ENCODE results near the gene GLCCI1. TPM values are rescaled to one million over a fixed set of nuclear protein-coding genes. Genes with fewer than 3 reads are reported as not detected.

The GLCCI1 gene
- total RNA-seq, 2 donors from 2014 or later, result 3.4 to 3.8 TPM

DNA sequence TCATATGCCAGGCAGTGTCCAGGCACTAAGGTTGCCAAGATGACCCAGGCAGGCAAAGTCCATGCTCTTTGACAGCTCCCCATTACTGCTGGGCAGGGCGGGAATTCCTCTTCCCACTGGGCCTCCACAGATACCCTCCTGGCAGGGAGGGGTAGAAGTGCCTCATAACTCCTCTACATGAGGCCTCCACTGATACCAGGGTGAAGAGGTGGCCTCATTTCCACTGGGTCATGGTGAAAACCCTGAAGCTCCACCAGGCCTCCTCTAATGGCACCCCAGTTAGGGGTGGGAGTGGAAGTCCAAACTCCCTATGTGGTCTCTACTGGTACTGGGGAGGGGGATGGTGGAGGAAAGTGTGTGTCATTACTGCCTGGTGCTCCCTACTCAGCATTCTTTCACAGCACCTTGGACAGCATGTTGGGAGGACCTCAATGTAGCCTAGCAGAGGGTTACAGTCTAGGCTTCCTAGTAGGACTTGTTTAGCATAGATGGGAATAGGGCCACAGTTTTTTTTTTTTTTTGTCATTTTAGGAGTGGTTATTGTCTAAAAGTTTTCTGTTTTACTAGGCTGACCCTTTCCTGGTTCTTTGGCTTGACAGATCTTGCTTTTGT, 34.6 kb upstream of the GLCCI1 start:
- Histone ChIP-seq H3K27me3 (no peaks in the 10 kb centered on the region), H3K4me1 (no peaks in the 10 kb centered on the region), H3K27ac (no peak overlapping the region), H3K9me3 (no peaks in the 10 kb centered on the region), H3K4me3 (no peak overlapping the region), H3K36me3 (no peaks in the 10 kb centered on the region)
- DNase-seq (ENCODE audit: low spot score), result no peak
- TF ChIP-seq, protein P1, sequence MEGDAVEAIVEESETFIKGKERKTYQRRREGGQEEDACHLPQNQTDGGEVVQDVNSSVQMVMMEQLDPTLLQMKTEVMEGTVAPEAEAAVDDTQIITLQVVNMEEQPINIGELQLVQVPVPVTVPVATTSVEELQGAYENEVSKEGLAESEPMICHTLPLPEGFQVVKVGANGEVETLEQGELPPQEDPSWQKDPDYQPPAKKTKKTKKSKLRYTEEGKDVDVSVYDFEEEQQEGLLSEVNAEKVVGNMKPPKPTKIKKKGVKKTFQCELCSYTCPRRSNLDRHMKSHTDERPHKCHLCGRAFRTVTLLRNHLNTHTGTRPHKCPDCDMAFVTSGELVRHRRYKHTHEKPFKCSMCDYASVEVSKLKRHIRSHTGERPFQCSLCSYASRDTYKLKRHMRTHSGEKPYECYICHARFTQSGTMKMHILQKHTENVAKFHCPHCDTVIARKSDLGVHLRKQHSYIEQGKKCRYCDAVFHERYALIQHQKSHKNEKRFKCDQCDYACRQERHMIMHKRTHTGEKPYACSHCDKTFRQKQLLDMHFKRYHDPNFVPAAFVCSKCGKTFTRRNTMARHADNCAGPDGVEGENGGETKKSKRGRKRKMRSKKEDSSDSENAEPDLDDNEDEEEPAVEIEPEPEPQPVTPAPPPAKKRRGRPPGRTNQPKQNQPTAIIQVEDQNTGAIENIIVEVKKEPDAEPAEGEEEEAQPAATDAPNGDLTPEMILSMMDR (IDR thresholded peaks at IDR 0.05), result no peak

DNA sequence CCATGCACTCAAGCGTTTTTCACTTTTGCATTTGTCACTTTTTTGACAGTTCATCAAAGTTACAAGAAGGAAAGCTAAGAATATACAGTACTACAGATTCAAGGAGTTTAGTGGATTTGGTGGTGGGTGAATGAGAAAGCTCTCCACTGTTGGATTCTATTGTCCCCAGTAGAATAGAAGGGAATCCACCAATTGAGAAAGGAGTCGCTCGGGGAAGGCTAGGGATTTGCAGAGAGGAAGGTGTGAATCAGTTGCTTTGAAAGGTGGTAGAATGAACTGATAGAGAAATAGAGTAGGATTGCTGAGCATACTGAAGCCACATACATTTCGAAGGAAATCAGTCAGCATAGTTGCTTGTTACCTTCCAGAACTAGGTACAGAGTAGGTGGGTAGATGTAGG, 33.7 kb upstream of the GLCCI1 start:
- TF ChIP-seq, protein P1 (IDR thresholded peaks at IDR 0.05), result no peak
- DNase-seq (ENCODE audit: low spot score), result no peak

DNA sequence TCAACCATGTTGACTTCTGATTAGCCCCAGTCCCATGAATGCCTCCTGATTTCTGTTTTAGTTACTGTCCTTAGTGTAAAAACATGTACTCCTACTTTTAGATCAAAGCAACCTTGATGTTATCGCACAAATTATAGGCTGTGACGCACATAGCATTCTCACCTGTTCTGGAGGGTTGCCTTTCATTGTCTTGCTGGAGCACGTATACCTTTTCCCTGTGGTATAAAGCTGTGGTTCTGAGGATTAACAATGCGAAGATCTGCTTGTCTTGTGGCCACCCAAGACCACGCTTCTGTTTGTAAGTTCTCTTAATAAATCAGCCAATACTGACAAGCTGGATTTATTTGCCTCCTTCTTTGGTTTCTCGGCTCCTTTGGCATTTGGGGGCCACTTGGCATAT, 30.1 kb upstream of the GLCCI1 start:
- Histone ChIP-seq H3K4me1 (no peaks in the 10 kb centered on the region), H3K36me3 (no peaks in the 10 kb centered on the region), H3K4me3 (no peak overlapping the region), H3K27me3 (no peaks in the 10 kb centered on the region), H3K27ac (no peak overlapping the region), H3K9me3 (no peaks in the 10 kb centered on the region)
- DNase-seq (ENCODE audit: low spot score), result no peak
- TF ChIP-seq, protein P1 (IDR thresholded peaks at IDR 0.05), result no peak

More for the DNA sequence above, 33.7 kb upstream of the GLCCI1 start:
- no peaks in the 10 kb centered on the region for H3K4me1 ChIP-seq
- no peaks in the 10 kb centered on the region for H3K9me3 ChIP-seq
- H3K27ac ChIP-seq, result no peak overlapping the region
- no peak overlapping the region for H3K4me3 ChIP-seq
- H3K36me3 ChIP-seq, result no peaks in the 10 kb centered on the region
- no peaks in the 10 kb centered on the region for H3K27me3 ChIP-seq

DNA sequence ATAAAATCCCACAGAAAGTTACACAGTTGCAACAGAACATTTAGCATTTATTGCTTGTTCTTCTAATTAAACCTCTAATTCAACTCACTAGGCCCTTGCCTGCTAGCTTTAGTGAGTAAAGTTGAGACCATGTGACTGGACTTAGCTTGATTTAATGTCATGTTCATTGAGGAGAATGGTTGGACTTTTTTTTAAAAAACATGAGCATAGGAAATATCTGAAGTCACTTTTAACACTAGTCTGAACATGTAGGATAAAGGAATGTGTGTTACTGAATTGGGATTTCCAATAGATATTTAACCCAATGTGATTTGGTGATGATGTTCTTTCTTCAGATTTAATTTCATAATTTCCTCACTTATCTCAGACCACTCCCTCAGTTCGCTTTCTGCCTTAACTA, 24.6 kb upstream of the GLCCI1 start:
- no peaks in the 10 kb centered on the region for H3K27me3 ChIP-seq
- H3K27ac ChIP-seq, result no peak overlapping the region
- no peaks in the 10 kb centered on the region for H3K36me3 ChIP-seq
- DNase-seq (ENCODE audit: low spot score), result no peak
- no peaks in the 10 kb centered on the region for H3K4me1 ChIP-seq
- H3K4me3 ChIP-seq, result no peak overlapping the region
- no peaks in the 10 kb centered on the region for H3K9me3 ChIP-seq
- TF ChIP-seq, protein P1 (IDR thresholded peaks at IDR 0.05), result no peak

DNA sequence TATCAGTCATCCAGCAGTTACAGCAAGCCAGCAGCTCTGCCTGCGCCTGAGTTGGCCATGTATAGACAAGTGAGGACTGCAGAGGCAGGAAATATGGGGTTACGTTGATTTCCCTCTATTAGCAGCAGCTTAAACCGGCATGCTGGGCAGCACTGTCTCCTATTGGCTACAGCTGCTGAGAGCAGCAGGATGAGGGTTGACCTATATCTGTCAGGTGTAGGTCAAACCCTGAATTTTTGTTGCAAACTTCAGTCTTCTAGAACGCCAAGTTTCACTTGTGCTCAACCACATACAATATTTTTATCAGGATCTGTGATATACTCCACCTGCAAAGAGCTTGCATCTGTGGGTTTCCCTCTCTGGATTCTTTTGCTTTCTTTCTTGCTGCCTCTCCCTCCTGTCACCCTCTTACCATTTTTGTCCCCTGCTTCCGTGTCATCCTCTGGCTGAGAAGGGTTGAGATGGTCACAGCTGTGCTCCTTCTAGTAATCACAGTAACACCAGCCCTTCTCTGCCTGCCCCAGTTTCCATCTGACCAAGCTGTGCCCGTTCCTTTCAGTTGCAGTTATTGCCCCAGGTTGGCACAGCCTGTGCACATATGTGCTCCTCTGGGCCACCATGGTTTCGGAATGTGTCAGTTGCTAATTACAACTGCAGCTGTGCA, 23.8 kb upstream of the GLCCI1 start:
- no peaks in the 10 kb centered on the region for H3K36me3 ChIP-seq
- TF ChIP-seq, protein P1 (IDR thresholded peaks at IDR 0.05), result no peak
- H3K4me3 ChIP-seq, result no peak overlapping the region
- H3K4me1 ChIP-seq, result no peaks in the 10 kb centered on the region
- no peaks in the 10 kb centered on the region for H3K9me3 ChIP-seq
- DNase-seq (ENCODE audit: low spot score), result no peak
- H3K27me3 ChIP-seq, result no peaks in the 10 kb centered on the region
- no peak overlapping the region for H3K27ac ChIP-seq
